GM10266 (cell line): ENCODE results near the gene CFAP90.
A peak's percentile ranks its signal among the peaks of the same experiment; 100 is the strongest.

Experiments used
- DNase-seq: peaks from one replicate; pipeline ENCODE4 v3.0.0; 2012; ENCODE audit errors: extremely low spot score
- TF ChIP-seq, protein P1 (sequence below): IDR thresholded peaks from 2 replicates; pipeline ENCODE4 v1.5.1; 2012; ENCODE audit warnings: mild to moderate bottlenecking, low read depth; ENCODE audit not compliant: control insufficient read depth, insufficient read depth; ENCODE audit errors: missing control alignments

CFAP90 gene

DNA sequence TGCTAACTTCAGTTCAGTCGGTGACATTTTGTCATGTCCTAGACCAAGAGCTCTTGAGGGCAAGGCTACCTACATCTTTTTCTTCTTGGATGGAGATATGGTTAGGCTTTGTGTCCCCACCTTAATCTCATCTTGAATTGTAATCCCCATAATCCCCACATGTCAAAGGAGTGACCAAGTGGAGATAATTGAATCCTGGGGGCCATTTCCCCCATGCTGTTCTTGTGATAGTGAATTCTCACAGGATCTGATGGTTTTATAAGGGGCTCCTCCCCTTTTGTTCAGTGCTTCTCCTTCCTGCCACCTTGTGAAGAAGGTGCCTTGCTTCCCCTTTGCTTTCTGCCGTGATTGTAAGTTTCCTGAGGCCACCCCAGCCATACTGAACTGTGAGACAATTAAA is 2.1 kb upstream of the CFAP90 start:
- DNase-seq, result no peak
- TF ChIP-seq, protein P1, sequence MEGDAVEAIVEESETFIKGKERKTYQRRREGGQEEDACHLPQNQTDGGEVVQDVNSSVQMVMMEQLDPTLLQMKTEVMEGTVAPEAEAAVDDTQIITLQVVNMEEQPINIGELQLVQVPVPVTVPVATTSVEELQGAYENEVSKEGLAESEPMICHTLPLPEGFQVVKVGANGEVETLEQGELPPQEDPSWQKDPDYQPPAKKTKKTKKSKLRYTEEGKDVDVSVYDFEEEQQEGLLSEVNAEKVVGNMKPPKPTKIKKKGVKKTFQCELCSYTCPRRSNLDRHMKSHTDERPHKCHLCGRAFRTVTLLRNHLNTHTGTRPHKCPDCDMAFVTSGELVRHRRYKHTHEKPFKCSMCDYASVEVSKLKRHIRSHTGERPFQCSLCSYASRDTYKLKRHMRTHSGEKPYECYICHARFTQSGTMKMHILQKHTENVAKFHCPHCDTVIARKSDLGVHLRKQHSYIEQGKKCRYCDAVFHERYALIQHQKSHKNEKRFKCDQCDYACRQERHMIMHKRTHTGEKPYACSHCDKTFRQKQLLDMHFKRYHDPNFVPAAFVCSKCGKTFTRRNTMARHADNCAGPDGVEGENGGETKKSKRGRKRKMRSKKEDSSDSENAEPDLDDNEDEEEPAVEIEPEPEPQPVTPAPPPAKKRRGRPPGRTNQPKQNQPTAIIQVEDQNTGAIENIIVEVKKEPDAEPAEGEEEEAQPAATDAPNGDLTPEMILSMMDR, result no peak

DNA sequence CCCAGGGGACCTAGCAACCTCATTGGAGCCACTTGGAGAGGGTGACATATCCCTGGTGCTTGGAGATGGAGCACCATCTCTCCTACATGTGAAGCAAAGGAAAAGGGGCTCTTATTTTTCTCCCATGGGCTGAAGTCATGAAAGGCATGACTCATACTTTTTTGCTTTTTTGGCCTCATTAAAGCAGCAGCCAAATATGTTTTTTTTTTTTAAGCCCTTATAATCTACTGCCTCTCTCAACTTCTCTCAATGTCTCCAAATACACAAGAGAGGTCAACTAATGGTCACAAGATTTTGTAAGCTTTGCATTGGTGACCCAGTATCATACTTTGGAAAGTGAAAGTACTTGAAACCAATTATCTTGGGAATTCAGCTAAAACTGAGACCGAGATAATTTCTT is 1.6 kb upstream of the CFAP90 start:
- no peak for DNase-seq
- TF ChIP-seq, protein P1, result no peak

DNA sequence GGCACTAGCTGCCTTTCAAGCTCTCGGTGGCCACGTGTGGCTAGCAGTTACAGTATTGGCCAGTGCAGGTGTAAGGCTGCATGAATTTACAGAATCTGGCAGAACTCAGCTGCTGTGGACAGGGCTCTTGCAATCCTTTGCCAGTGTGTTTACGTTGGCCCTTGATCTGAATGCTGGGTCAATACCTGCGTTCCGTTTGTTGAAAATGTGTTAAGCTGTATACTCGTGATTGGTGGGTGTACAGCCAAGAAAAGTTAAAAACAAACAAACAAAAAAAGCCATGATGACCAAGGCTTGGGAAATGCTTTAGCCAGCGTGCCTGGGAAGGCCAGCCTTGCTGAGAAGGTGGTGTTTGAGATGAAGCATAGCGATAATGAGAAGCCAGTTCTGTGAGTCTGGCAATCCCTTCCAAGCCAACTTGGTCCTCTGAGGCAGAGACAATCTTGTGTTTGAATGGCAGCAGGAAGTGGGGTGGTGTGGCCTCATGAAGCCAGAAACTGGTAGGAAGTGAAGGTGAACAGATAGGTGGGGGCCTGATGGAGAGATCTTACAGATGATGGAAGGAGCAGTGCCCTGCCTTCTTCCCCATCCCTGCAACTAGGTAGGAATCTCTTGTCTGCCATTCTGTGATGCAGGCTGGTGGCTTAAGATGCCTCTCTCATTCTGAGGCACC is 820 bp upstream of the CFAP90 start:
- no peak for DNase-seq
- TF ChIP-seq, protein P1, result no peak

DNA sequence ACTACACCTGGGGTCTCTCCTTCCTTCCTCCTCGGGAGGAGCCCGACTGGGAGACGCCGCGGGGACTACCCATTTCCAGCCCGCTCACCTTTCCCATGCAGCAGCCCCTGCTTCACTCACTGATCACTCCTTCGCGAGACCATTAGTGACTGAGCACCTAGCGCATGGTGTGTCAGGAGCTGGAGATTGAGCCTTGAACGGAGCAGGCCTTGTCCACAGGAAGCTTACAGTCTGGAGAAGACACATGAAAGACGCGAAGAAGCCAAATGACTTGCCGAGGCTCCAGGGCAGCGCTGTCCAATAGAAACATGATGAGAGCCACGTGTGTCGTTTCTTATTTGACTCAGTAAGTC is 283 bp upstream of the CFAP90 start:
- no peak for DNase-seq
- TF ChIP-seq, protein P1, result no peak

DNA sequence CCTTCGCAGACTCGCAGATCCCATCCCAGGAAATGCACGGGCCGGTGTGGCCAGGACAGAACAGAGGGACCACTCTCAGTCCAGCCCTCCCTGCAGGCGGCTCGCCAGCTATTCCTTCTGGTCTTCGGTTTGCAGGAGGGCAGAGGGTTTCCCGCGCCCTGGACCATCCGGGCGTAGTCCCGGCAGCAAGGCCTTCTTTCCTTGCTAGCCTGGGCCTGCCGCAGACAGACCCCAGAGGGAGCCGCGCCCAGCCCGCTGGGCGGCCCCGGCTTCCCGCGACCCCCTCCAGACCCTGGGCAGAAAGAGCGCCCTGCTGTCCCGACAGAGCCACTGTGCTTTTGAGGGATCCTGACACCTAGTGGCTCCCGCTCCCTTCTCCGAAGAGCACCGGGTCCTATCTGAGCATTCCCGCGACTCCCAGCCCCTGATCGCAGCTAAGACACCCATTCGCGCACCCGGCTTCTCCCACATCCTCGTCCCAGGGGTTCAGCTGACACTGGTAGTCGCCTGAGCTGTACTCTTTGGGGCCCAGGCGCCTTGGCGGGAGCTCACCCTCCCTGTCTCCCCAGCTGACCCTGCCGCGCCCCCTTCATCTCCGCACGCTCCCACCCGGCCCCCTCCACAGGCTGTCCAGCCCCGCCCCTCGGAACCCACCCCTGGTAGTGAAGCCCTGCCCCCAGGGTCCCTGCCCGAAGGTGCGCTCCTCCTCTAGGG is 1.1 kb downstream of the CFAP90 start:
- TF ChIP-seq, protein P1, result no peak
- peak; percentile 41 for DNase-seq

DNA sequence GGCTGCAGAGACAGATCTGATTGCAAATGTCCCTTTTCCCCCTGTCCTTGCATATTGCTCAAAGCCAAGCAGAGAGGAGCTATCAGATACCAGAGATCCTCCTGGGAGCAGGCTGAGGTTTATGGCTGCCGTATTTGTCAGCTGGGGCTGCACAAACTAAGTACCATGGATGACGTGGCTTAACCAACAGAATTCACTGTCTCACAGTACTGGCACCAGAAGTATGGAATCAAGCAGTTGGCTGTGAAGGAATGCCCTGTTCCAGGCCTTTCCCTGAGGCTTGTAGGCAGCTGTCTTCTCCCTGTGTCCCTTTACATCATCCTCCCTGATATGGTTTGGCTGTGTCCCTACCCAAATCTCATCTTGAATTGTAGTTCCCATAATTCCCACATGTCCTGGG is 2.6 kb downstream of the CFAP90 start:
- TF ChIP-seq, protein P1, result no peak
- no peak for DNase-seq

DNA sequence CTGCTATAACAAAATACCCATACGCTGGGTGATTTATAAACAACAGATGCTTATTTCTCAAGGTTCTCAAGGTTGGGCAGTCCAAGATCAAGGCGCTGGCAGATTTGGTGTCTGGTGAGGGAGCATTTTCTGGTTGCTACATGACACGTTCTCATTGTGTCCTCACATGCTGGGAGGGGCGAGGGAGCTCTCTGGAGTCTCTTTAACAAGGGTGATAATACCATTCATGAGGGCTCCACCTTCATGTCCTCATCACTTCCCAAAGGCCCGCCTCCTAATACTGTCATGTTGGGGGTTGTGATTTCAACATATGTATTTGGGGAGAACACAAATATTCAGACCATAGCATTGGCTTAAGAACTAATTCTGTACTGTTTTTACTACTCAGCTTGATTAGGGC is 4.6 kb downstream of the CFAP90 start:
- no peak for DNase-seq
- TF ChIP-seq, protein P1, result no peak
